ENCODE measurements around the gene ZCCHC8.

DNA sequence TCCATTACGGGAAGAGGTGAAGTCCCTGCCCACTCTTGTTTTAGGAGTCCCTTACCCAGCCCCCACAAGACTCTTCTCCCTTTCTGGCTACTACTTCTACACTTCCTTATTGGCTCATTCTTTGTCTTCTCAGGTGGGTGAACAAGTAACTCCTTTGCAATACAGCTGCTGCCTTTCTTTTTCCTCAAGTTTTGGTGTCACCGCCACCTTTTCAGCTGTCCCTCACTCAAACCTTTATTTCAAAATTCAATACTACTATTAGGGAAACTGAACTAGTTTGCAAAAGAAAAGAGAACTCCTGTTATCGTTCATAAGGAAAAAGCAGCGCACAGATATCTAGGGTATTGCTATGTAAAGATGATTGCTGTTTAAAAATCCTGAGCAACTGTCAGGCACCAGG is 19.9 kb upstream of the ZCCHC8 start:
- TF ChIP-seq, protein P1, sequence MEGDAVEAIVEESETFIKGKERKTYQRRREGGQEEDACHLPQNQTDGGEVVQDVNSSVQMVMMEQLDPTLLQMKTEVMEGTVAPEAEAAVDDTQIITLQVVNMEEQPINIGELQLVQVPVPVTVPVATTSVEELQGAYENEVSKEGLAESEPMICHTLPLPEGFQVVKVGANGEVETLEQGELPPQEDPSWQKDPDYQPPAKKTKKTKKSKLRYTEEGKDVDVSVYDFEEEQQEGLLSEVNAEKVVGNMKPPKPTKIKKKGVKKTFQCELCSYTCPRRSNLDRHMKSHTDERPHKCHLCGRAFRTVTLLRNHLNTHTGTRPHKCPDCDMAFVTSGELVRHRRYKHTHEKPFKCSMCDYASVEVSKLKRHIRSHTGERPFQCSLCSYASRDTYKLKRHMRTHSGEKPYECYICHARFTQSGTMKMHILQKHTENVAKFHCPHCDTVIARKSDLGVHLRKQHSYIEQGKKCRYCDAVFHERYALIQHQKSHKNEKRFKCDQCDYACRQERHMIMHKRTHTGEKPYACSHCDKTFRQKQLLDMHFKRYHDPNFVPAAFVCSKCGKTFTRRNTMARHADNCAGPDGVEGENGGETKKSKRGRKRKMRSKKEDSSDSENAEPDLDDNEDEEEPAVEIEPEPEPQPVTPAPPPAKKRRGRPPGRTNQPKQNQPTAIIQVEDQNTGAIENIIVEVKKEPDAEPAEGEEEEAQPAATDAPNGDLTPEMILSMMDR (conservative IDR thresholded peaks at IDR 0.05; ENCODE audit: low read depth, low read length) = no peak
- no peak for TF ChIP-seq EZH2 (IDR thresholded peaks at IDR 0.05; ENCODE audit: borderline replicate concordance, low read depth, low read length, poor library complexity, severe bottlenecking)
